HG02571 (cell line): ENCODE results near the gene WDFY4.

Experiments used
- ATAC-seq: cut with Tn5 transposase; IDR thresholded peaks from one replicate; pipeline ENCODE4 v1.9.1; 2021; ENCODE audit warnings: mild to moderate bottlenecking, moderate library complexity; ENCODE audit not compliant: unreplicated experiment

The WDFY4 gene

GRCh38 chr10:48900371-48900801 lies 215.7 kb downstream of the WDFY4 start:
- ATAC-seq = no peak

DNA sequence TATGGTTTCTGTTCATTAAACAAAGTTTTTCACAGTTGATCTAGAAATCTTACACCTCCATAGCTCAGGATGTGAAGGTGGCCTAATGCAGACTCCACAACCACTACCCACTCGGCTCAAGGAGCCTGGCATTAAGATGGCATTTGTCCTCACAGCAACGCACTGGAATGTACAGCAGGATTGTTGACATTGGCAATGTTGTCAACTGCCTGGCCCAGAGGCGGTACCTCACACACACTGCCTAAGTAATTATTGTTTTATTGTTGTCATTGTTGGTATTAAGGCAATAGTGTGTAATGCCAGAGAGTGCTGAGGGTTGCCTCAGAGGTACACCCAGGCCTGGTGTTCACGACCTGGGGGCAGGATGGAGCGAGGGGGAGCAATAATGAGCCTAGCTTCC lies 216.6 kb downstream of the WDFY4 start:
- ATAC-seq = no peak

- ATAC-seq = no peak
These were observed 217.4 kb downstream of the WDFY4 start for GRCh38 chr10:48902096-48902495.

DNA sequence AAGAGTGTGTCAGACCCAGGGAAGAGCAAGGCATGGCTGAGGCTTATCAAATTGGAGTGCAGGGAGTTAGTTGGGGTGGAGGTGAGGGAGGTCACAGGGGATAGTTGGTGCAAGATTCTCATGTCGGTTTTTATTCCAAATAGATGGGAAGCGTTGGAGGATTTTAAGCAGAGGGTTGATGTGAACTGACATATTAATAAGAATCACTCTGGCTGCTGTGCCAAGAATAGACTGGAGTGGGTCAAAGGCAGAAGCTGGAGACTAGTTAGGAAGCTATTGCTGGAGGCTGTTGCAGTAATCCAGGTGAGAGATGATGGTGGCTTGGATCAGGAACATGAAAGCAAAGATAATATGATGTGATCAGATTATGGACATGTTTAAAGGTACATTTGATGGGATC lies 218.5 kb downstream of the WDFY4 start:
- no peak for ATAC-seq

DNA sequence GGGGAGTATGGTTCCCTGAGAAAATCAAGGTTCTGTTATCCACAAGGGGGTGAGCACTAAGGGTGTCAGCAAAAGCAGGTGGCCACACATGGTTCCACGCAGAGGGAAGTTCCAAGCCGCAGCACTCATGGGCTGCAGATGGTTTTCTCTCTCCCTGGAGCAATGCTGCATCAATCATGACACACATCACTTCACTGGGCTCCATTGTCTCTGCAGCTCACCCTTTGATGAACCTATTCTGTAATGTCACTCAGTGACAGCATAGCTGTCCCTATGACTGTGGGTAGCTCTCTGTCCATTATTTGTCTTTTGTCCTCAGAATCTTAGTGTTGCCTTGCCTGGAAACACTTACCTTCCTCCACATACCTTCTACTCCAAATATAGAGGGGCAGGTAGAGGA lies 220.2 kb downstream of the WDFY4 start:
- no peak for ATAC-seq

DNA sequence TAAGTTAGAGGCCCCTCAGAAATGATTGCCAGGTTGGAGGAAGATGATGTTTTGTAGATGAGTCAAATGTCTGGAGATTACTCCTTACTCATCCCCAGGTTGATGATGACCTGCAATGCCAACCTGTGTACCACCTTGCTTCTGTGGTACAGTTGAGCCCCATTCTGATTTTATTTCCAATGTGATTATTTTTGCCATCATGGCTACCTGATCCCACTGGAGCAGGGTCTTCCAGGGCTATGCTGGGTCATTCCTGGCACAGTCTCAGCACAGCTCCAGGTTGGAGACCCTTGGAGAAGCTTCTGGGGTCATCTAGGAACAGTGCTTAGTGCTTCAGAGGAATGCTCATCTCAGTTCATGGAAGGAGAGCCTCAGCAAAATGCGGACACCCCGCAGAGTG lies 220.6 kb downstream of the WDFY4 start:
- ATAC-seq = no peak

DNA sequence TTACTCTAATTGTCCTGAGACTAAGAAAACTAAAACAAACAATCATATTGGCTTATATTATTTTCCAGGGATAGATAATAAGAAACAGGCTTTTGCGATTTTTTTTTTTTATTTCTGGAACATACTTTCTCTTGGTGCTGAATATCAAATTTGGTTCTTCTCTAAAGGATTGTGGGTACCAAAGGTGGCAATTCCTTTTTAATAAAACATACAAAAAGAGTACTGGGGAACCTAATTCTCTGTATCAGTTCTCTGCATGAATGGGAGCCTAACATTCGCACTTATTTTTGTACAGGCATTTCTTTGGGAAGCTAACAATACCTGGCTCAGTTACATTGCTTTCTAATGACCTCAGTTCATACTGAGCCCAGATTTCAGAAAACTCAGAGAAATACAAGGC lies 222.2 kb downstream of the WDFY4 start:
- no peak for ATAC-seq

GRCh38 chr10:48907730-48908129 lies 223.1 kb downstream of the WDFY4 start:
- ATAC-seq = no peak

GRCh38 chr10:48910548-48910947 lies 225.9 kb downstream of the WDFY4 start:
- no peak for ATAC-seq

- no peak for ATAC-seq
These were observed 229.0 kb downstream of the WDFY4 start for GRCh38 chr10:48913674-48914073.

- no peak for ATAC-seq
These were observed 239.1 kb downstream of the WDFY4 start for GRCh38 chr10:48923748-48924147.

DNA sequence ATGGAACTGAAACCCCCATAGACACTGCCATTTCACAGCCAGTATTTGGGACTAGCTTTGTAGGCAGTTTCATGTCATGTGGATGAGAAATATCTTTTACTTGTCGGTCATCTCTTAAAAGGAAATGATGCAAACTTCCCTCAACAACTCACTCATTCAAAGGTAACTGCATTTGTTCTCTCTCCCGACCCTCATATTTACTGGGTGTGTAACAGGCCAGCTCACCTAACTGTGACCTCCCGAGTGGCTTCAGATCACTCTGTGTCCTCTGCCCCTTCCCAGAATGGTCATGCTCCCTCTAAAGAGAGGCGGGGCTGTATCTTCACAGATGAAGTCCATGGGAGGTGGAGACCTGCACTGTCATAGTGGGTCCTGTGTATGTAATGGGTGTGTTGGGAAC lies 240.3 kb downstream of the WDFY4 start:
- no peak for ATAC-seq

- ATAC-seq = no peak
These were observed 241.6 kb downstream of the WDFY4 start for GRCh38 chr10:48926255-48926654.

DNA sequence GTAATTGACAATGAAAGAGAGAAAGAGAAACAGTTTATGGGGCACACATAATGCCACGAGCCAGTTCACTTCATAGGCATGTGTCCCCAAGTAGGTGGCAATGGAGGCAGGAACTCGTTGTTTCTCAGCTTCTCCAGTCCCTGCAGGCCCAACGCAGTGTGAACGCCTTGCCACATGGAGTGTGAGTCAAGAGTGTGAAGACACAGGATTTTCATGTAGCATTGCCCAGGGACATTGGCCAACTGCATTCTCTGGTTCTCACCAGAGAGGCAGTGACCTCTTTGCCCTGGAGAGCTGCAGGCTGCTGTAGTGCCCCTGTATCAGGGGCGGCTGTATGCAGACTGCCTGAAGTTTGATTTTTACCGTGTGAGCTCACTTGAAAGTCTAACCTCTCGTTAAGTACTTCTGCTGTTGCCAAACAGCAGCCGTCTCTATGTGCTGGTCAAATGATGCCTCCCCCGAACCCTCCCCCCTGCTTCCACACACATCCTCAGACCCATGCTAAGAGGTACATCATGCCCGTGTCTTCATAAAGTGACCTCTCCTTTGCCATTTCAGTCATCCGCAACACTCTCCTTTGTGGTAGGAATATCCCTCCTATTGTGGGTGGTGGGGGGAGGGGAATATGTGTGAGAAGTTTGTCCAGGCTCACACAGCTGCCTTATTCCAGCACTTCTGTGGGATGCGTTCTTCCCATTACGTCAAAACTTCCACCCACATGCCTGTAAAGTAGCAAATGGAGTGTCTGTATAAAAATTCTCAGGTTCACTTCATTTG lies 242.3 kb downstream of the WDFY4 start:
- no peak for ATAC-seq

GRCh38 chr10:48929413-48929990 lies 244.8 kb downstream of the WDFY4 start:
- no peak for ATAC-seq

DNA sequence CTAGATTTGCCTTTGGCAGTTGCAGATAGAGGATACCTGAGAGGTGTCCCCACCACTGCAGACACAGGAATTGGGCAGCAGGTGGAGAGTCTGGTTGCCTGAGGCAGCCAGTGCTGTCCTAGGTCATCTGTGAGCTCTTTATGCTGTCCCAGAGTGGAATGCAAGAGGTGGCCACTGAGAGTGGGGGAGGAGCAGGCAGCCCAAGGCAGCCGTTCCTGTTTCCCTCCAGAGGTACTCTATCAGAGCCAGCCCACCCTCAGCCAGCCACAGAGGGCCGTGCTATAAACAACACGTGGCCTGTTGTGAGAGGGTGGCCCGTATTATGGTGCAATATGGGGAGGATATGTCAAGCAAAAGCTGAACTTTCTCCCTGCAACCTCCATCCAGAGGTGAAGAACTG lies 246.5 kb downstream of the WDFY4 start:
- no peak for ATAC-seq

DNA sequence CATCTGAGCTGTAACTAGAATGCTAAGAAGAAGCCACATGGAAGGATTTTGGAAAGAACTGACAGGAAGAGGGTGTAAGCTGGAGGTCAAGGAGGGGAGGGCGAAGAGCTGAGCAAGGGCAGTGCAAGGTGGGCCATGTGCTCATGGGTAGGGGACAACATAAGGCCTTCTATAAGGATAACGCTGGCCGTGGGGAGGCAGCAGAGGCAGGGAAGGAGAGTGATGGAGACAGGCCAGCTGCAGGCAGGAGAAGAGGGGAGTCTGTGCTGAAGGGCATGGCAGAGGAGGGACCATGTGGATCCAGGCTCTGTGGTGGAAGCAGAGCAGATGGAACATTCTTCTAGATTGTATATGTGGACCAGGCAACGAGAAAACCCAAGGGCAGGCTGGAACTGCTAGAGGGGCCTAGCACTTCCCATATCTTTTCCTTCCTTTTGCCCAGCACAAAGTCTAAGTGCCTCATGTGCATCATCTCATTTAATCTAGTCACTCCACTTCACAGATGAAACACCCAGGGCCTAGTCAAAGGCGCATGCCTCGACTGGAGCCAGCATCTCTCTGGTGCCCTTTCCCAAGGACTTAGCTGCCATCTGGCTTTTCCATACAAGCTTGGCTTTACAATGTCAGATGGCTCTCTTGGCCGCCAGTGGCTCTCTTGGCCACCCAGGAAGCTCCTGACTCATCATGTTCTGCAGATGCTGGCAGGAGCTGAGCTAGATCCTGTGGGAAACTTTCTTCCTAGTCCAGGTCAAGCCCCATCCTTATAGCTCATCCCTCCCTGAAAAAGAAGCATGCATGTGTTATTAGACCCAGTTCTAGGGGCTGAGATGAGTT lies 248.4 kb downstream of the WDFY4 start:
- ATAC-seq = no peak

DNA sequence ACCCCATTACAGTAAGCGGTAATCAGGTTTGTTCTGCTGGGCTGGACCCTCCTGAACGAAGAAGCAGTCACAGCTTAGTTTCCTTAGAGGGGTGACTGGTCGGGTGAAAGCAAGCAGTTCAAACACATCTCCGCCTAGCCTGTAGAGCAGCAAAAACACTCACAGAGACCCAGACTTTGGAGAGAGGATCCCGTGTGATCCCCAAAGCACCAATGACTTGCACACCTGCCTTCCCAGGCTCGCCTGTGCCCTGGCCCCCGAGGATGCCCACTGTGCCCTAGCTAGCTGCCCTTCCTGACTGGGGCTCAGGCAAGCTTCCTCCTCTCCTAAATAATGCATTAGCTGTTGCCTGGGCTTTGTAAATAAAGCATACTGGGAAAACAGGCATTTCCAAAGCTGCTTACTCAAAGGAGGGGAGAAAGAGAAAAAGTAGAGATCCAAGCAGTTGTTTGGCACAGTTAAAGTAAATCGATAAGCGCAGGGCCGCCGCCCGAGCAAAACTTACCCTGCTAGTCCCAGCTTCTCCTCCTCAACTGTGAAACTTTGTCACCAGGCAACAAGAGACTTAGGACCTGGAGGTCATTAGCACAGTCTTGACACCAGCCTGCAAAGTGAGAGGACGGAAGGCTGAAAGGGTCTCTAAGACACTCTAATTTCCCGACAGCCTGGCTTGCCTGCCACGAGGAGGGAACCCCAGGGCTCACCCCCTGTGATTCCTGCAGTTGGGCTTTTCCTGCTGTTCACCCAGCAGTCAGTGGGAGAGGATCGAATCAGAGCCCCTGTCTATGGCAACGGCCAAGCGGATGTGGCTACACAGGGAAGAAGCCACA lies 250.2 kb downstream of the WDFY4 start:
- ATAC-seq = no peak

DNA sequence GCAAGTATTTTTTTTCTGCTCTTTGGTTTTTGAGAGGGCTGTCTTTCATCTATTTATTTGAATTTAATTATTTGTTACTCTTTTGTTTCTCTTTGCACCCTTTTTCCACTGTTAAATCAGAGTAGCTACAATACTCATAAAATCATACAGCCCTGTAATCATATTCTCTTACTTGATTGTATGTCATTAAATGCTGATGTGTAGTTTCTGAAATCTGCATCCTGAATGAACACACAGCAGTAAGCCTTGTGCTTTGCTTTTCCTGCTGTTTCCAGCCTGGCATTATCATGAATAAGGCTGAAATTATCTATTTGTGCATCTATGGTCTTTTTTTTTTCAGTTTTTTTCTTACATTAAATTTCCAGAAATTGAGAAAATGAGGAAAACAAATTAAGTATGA lies 250.9 kb downstream of the WDFY4 start:
- no peak for ATAC-seq

- no peak for ATAC-seq
These were observed 253.1 kb downstream of the WDFY4 start for GRCh38 chr10:48937796-48938195.

- ATAC-seq = no peak
These were observed 253.6 kb downstream of the WDFY4 start for GRCh38 chr10:48938281-48938680.
